ENCODE data around the gene CMSS1. TPM values are rescaled to one million over a fixed set of nuclear protein-coding genes. Genes with fewer than 3 reads are reported as not detected.

The CMSS1 gene
- total RNA-seq, 4 donors from 2014 or later = 9.2 to 18.5 (median 12.9) TPM

DNA sequence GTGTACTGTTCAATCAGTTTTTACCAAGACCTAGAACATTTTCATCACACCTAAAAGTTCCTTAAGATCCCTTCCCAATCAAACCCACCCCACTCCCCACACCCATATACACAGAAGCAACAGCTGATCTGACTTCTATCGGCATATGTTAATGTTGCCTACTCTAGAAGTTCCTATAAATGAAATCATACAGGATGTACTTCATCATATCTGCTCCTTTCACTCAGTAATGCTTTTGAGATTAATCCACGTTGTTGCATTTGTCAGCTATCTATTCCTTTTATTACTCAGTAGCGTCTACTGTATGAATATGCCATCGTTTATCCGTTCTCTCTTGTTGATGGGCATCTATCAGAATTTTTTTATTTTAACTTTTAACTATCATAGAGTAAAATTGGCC, 310.9 kb downstream of the CMSS1 start:
- Histone ChIP-seq H3K36me3 (no peaks in the 10 kb centered on the region), H3K27me3 (no peaks in the 10 kb centered on the region), H3K27ac (no peak overlapping the region), H3K9me3 (no peaks in the 10 kb centered on the region), H3K4me3 (no peak overlapping the region), H3K4me1 (peaks cover 0 to 4% (median 0%) of the 10 kb centered on the region in 3 donors)
- 85 to 86% methylated on average over 5 of the region's 5 CpGs for WGBS, 2 donors
- intact Hi-C loops (cut with DNase I) = no loop called here
- TF ChIP-seq POLR2A (IDR thresholded peaks at IDR 0.05) = no peak
- TF ChIP-seq, protein P1, sequence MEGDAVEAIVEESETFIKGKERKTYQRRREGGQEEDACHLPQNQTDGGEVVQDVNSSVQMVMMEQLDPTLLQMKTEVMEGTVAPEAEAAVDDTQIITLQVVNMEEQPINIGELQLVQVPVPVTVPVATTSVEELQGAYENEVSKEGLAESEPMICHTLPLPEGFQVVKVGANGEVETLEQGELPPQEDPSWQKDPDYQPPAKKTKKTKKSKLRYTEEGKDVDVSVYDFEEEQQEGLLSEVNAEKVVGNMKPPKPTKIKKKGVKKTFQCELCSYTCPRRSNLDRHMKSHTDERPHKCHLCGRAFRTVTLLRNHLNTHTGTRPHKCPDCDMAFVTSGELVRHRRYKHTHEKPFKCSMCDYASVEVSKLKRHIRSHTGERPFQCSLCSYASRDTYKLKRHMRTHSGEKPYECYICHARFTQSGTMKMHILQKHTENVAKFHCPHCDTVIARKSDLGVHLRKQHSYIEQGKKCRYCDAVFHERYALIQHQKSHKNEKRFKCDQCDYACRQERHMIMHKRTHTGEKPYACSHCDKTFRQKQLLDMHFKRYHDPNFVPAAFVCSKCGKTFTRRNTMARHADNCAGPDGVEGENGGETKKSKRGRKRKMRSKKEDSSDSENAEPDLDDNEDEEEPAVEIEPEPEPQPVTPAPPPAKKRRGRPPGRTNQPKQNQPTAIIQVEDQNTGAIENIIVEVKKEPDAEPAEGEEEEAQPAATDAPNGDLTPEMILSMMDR (IDR thresholded peaks at IDR 0.05) = no peak
- DNase-seq = no peak

DNA sequence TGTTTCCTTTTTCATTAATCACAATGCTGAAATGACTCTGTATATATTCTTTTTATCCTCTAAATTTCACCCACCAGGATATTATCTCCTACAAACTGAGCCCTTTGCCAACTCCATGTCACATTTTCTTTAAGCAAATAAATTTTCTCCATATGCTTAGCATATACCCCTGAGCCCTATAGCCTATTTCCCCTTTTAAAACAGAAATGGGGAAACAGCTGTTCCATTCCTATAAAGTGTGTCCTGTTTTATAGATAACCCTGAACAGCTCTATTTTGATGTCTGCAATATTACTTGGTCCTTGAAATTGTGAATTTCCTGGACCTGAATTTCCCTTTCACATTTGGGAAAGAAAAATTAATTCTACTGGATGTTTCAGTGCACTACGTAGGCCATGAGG, 312.3 kb downstream of the CMSS1 start:
- no peak for DNase-seq
- TF ChIP-seq, protein P1 (IDR thresholded peaks at IDR 0.05) = no peak
- no peak for TF ChIP-seq POLR2A (IDR thresholded peaks at IDR 0.05)
- Histone ChIP-seq H3K9me3 (no peaks in the 10 kb centered on the region), H3K27ac (no peak overlapping the region), H3K4me3 (no peak overlapping the region), H3K4me1 (peaks cover 0 to 4% (median 0%) of the 10 kb centered on the region in 3 donors), H3K27me3 (no peaks in the 10 kb centered on the region), H3K36me3 (no peaks in the 10 kb centered on the region)
- 80 to 85% methylated on average over 1 of the region's 1 CpG for WGBS, 2 donors
- intact Hi-C loops (cut with DNase I) = no loop called here

- Histone ChIP-seq H3K27me3 (no peaks in the 10 kb centered on the region), H3K4me1 (no peaks in the 10 kb centered on the region)
- no peak for TF ChIP-seq POLR2A (IDR thresholded peaks at IDR 0.05)
- TF ChIP-seq, protein P1 (IDR thresholded peaks at IDR 0.05) = no peak
Measured at GRCh38 chr3:100131241-100131640, 313.6 kb downstream of the CMSS1 start.

GRCh38 chr3:100136921-100137320, 319.3 kb downstream of the CMSS1 start:
- intact Hi-C loops (cut with DNase I) = no loop called here
- no peak for DNase-seq
- WGBS, 2 donors = 71 to 83% methylated on average over 1 of the region's 1 CpG
- Histone ChIP-seq H3K27me3 (no peaks in the 10 kb centered on the region), H3K9me3 (no peaks in the 10 kb centered on the region), H3K4me1 (peaks cover 0 to 3% (median 0%) of the 10 kb centered on the region in 3 donors), H3K27ac (peak overlapping the region in 3 of 4 donors; percentile 2 to 34 (median 34)), H3K4me3 (no peak overlapping the region), H3K36me3 (no peaks in the 10 kb centered on the region)
- no peak for TF ChIP-seq POLR2A (IDR thresholded peaks at IDR 0.05)
- TF ChIP-seq, protein P1 (IDR thresholded peaks at IDR 0.05) = no peak

More at GRCh38 chr3:100131241-100131640, 313.6 kb downstream of the CMSS1 start:
- Histone ChIP-seq H3K36me3 (no peaks in the 10 kb centered on the region), H3K9me3 (no peaks in the 10 kb centered on the region), H3K4me3 (no peak overlapping the region), H3K27ac (no peak overlapping the region)
- intact Hi-C loops (cut with DNase I) = no loop called here
- 86 to 89% methylated on average over 6 of the region's 6 CpGs for WGBS, 2 donors
- DNase-seq = no peak

DNA sequence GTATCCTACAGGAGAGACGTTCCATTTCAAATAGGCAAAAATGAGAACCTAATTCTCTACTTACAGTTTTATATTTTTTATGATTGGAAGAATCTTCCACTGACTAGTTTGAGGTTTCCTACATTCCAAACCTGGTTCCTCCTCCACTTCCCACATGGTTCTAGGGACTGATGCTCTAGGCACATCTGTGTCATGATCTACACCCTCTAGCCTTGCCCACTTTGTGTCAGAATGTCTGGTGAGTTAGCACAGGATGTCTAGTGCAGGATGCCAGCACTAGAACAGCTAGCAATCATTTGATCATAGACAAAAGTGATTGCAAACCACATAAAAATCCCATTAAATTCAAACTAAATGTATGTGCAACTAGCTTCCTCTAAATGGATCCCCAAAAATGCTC, 323.3 kb downstream of the CMSS1 start:
- H3K4me1 ChIP-seq = peaks cover 0 to 3% (median 0%) of the 10 kb centered on the region in 3 donors
- DNase-seq = no peak
- H3K9me3 ChIP-seq = peaks cover 0 to 8% (median 0%) of the 10 kb centered on the region in 3 donors
- H3K27ac ChIP-seq = no peak overlapping the region
- H3K4me3 ChIP-seq = no peak overlapping the region
- intact Hi-C loops (cut with DNase I) = no loop called here
- WGBS, 2 donors = 84 to 90% methylated on average over 1 of the region's 1 CpG
- no peaks in the 10 kb centered on the region for H3K36me3 ChIP-seq
- no peak for TF ChIP-seq POLR2A (IDR thresholded peaks at IDR 0.05)
- TF ChIP-seq, protein P1 (IDR thresholded peaks at IDR 0.05) = no peak
- no peaks in the 10 kb centered on the region for H3K27me3 ChIP-seq
